GM12892 (cell line): ENCODE measurements around the gene PCBP2.

Experiments
- POLR2A ChIP-seq: IDR thresholded peaks from 2 replicates; pipeline ENCODE4 v1.6.1; 2011; ENCODE audit warnings: low read depth, low read length, control low read depth
- POLR2AphosphoS5 ChIP-seq: IDR thresholded peaks from 2 replicates; pipeline ENCODE4 v1.6.1; 2011; ENCODE audit warnings: low read depth, low read length, control low read depth
- TAF1 ChIP-seq: IDR thresholded peaks from 2 replicates; pipeline ENCODE4 v1.6.1; 2011; ENCODE audit warnings: low read depth, mild to moderate bottlenecking, control low read depth, low read length, borderline replicate concordance

DNA sequence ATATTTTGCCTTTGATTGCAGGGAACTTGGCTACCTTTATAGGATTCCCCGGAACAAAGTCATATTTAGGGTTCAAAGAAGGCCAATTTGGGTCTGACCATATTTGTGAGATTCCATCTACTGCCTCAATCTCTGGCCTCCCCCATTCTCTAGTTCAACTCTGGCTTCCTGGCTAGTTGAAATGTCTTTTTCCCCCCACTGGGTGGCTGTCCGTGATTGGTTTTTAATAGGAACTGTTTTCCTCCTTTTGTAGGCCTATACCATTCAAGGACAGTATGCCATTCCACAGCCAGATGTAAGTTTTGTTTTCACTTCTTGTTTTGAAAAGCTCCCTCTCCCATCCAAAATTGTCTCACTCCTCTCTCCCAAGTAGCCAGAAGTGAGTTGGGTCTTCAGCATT is 13.8 kb downstream of the PCBP2 start:
- TF ChIP-seq POLR2A = no peak
- TF ChIP-seq POLR2AphosphoS5 = no peak
- TF ChIP-seq TAF1 = no peak
